Calu3 (cell line): ENCODE data around the gene MRPL34. TPM values are rescaled to one million over a fixed set of nuclear protein-coding genes. Genes with fewer than 3 reads are reported as not detected.
A peak's percentile ranks its signal among the peaks of the same experiment; 100 is the strongest.

Experiments used
- BruUV-seq: library from RNA; stranded (reverse); fragments of 400-500 nt; replicated peaks from 2 replicates; lab custom pipeline; 2021; lab: Mats Ljungman, UMichigan
- CTCF ChIA-PET: fragments of 300-600 bp; sonication (Branson Sonifier 250); formaldehyde crosslinking; loops from one replicate; lab custom pipeline; 2022; ENCODE audit warnings: antibody characterized with exemption; lab: Charles Lee
- DNase-seq: peaks from one replicate; pipeline ENCODE4 v3.0.0; 2022
- H3K27ac Mint-ChIP-seq: one replicate; pipeline ENCODE4 v1.8.0; 2022; ENCODE audit warnings: mixed read lengths; ENCODE audit not compliant: unreplicated experiment
- H3K27me3 Mint-ChIP-seq: one replicate; pipeline ENCODE4 v1.8.0; 2022; ENCODE audit warnings: mixed read lengths; ENCODE audit not compliant: unreplicated experiment
- H3K36me3 Mint-ChIP-seq: one replicate; pipeline ENCODE4 v1.8.0; 2022; ENCODE audit warnings: mild to moderate bottlenecking, moderate library complexity, mixed read lengths; ENCODE audit not compliant: insufficient read depth, unreplicated experiment
- H3K4me1 Mint-ChIP-seq: one replicate; pipeline ENCODE4 v1.8.0; 2022; ENCODE audit warnings: mild to moderate bottlenecking, low read depth, mixed read lengths; ENCODE audit not compliant: unreplicated experiment
- H3K4me3 Mint-ChIP-seq: one replicate; pipeline ENCODE4 v1.8.0; 2022; ENCODE audit warnings: mild to moderate bottlenecking, low read depth, moderate library complexity, mixed read lengths; ENCODE audit not compliant: unreplicated experiment
- H3K9me3 Mint-ChIP-seq: one replicate; pipeline ENCODE4 v1.8.0; 2022; ENCODE audit warnings: low read depth, mixed read lengths; ENCODE audit not compliant: unreplicated experiment
- intact Hi-C: fragments of 100-400 bp; cut with micrococcal nuclease; formaldehyde crosslinking; loops from one replicate; pipeline ENCODE4 v1.10.0; 2022; ENCODE audit not compliant: unreplicated experiment
- total RNA-seq: library from RNA; stranded (reverse); gene quantifications from 2 replicates; pipeline ENCODE4 v1.2.3, GENCODE V29; 2022
- TF ChIP-seq, protein P1 (sequence below): fragments of 200-600 bp; IDR thresholded peaks from one replicate; pipeline ENCODE4 v1.8.0; 2022; ENCODE audit warnings: antibody characterized with exemption; ENCODE audit not compliant: unreplicated experiment

The MRPL34 gene
- total RNA-seq, 1 experiment from 2014 or later, result 38.4 TPM

- CTCF ChIA-PET, result interaction anchor here (0.6 kb wide), 1 partner anchor 86 kb away, joined by 3 read pairs; no protein-coding TSS in a partner anchor
- Mint-ChIP-seq H3K4me3 (no peak overlapping the region), H3K4me1 (no peaks in the 10 kb centered on the region), H3K36me3 (peaks cover 12% of the 10 kb centered on the region), H3K27ac (no peak overlapping the region), H3K9me3 (no peaks in the 10 kb centered on the region), H3K27me3 (no peaks in the 10 kb centered on the region)
- intact Hi-C loops, result no loop called here
- TF ChIP-seq, protein P1, sequence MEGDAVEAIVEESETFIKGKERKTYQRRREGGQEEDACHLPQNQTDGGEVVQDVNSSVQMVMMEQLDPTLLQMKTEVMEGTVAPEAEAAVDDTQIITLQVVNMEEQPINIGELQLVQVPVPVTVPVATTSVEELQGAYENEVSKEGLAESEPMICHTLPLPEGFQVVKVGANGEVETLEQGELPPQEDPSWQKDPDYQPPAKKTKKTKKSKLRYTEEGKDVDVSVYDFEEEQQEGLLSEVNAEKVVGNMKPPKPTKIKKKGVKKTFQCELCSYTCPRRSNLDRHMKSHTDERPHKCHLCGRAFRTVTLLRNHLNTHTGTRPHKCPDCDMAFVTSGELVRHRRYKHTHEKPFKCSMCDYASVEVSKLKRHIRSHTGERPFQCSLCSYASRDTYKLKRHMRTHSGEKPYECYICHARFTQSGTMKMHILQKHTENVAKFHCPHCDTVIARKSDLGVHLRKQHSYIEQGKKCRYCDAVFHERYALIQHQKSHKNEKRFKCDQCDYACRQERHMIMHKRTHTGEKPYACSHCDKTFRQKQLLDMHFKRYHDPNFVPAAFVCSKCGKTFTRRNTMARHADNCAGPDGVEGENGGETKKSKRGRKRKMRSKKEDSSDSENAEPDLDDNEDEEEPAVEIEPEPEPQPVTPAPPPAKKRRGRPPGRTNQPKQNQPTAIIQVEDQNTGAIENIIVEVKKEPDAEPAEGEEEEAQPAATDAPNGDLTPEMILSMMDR, result no peak
- BruUV-seq, result no TSS peak
- DNase-seq, result no peak
Observed at GRCh38 chr19:17327654-17328516, 22.2 kb downstream of the MRPL34 start.

DNA sequence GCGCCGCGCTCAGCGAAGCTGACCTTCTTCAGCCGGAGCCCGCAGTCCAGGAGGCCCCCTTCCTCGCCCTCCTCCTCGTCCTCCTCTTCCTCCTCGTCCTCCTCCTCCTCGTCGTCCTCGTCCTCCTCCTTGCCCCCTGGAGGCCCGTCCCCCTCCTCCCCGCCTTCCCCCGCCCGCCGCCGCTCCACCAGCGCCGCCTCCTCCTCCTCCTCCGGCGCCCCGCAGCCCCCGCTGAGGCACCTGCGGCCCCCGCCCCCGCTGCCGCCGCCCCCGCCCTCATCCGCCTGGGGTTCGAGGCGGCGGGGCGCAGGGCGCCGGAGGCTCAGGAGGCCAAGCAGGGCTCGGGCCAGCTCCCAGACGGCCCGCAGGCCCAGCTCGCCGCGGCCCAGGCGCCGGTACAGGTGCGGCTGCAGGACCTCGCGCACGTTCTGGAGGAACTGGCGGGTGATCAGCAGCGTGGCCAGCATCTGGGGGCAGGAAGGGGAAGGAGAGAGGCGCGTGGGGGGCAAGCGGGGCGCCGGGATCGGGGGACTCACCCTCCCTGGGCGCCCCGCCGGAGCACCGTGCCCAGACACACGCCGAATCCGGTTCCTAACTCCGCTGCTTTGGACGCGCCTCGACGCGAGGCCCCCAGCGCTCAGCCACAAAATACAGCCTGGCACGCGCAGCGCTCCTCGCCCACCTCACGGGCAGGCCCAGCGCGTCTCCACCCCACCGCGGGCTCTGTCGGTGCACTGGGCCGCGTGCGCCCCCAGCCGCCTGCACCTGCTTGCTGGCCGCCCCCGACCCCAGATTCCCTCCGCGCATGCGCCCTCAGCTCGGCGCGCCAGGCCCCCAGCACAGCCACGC is 23.1 kb downstream of the MRPL34 start:
- Mint-ChIP-seq H3K36me3 (peaks cover 9% of the 10 kb centered on the region), H3K27ac (no peak overlapping the region), H3K4me1 (no peaks in the 10 kb centered on the region), H3K9me3 (no peaks in the 10 kb centered on the region), H3K4me3 (no peak overlapping the region), H3K27me3 (no peaks in the 10 kb centered on the region)
- CTCF ChIA-PET, result no interaction called here
- no peak for DNase-seq
- intact Hi-C loops, result no loop called here
- TF ChIP-seq, protein P1, result no peak
- BruUV-seq, result no TSS peak

DNA sequence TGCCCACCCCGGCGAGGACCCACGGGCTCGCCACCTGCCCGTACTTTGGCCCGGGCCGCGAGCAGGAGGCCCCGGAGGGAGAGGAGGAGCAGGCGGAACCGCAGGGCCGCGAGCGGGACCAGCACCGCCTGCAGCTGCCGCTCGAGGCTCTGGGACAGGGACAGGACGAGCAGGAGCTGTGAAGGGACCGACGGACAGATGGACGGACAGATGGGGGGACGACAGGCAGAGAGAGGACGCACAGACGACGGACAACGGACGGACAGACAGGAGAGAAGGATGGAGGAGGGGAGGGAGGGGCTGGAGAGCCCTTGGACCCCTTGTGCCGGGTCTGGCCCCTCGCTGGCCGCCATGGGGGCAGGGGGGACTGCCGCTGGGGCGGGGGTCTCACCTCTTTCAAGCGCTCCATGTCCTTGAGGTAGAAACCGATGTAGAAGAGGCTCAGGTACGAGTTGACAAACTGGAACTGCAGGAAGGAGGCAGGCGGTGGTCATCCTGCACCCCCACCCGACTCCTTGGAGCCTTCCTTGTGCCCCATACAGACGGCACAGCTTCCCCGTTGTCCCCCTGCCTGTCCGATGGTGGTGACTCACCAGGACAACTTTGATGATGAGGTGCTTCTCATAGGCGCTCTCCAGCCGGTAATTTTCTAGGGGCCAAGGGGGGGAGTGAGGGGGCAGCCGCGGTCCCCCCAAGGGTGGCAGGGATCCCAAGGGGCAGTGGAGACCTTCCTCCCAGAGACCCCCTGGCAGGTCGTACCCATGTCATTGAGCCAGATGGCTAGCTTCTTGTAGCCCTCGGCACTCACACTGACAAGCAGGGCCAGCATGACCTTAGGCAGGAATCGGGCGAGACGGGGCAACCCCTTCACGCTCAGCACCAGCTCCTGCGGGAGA is 23.9 kb downstream of the MRPL34 start:
- H3K9me3 Mint-ChIP-seq, result no peaks in the 10 kb centered on the region
- H3K36me3 Mint-ChIP-seq, result peaks cover 18% of the 10 kb centered on the region
- no peak overlapping the region for H3K4me3 Mint-ChIP-seq
- H3K27me3 Mint-ChIP-seq, result no peaks in the 10 kb centered on the region
- H3K4me1 Mint-ChIP-seq, result no peaks in the 10 kb centered on the region
- TF ChIP-seq, protein P1, result no peak
- CTCF ChIA-PET, result no interaction called here
- intact Hi-C loops, result no loop called here
- no TSS peak for BruUV-seq
- H3K27ac Mint-ChIP-seq, result peak overlapping the region; percentile 23
- no peak for DNase-seq
